ENCODE data around the gene ZFHX3.

ZFHX3 gene

GRCh38 chr16:72751076-72751475 is 296.9 kb downstream of the ZFHX3 start:
- DNase-seq (ENCODE audit: low read depth), result no peak
- no peak for TF ChIP-seq CTCF (conservative IDR thresholded peaks at IDR 0.05; ENCODE audit: low read depth, low read length)
- no peak overlapping the region for H3K4me3 ChIP-seq (ENCODE audit: low read length)

GRCh38 chr16:72749091-72749490 is 298.8 kb downstream of the ZFHX3 start:
- DNase-seq (ENCODE audit: low read depth), result no peak
- TF ChIP-seq CTCF (conservative IDR thresholded peaks at IDR 0.05; ENCODE audit: low read depth, low read length), result no peak
- H3K4me3 ChIP-seq (ENCODE audit: low read length), result no peak overlapping the region

- H3K4me3 ChIP-seq (ENCODE audit: low read length), result no peak overlapping the region
- DNase-seq (ENCODE audit: low read depth), result no peak
- TF ChIP-seq CTCF (conservative IDR thresholded peaks at IDR 0.05; ENCODE audit: low read depth, low read length), result no peak
These were observed 303.7 kb downstream of the ZFHX3 start for GRCh38 chr16:72744076-72744793.

GRCh38 chr16:72743011-72743761 is 304.7 kb downstream of the ZFHX3 start:
- DNase-seq (ENCODE audit: low read depth), result no peak
- no peak for TF ChIP-seq CTCF (conservative IDR thresholded peaks at IDR 0.05; ENCODE audit: low read depth, low read length)
- no peak overlapping the region for H3K4me3 ChIP-seq (ENCODE audit: low read length)

- H3K4me3 ChIP-seq (ENCODE audit: low read length), result no peak overlapping the region
- DNase-seq (ENCODE audit: low read depth), result no peak
- no peak for TF ChIP-seq CTCF (conservative IDR thresholded peaks at IDR 0.05; ENCODE audit: low read depth, low read length)
These were observed 307.6 kb downstream of the ZFHX3 start for GRCh38 chr16:72740347-72740746.

- no peak for TF ChIP-seq CTCF (conservative IDR thresholded peaks at IDR 0.05; ENCODE audit: low read depth, low read length)
- peak; percentile 54 for DNase-seq (ENCODE audit: low read depth)
- H3K4me3 ChIP-seq (ENCODE audit: low read length), result no peak overlapping the region
These were observed 308.4 kb downstream of the ZFHX3 start for GRCh38 chr16:72739577-72739976.

- no peak overlapping the region for H3K4me3 ChIP-seq (ENCODE audit: low read length)
- no peak for TF ChIP-seq CTCF (conservative IDR thresholded peaks at IDR 0.05; ENCODE audit: low read depth, low read length)
- DNase-seq (ENCODE audit: low read depth), result no peak
These were observed 311.9 kb downstream of the ZFHX3 start for GRCh38 chr16:72736074-72736473.
